Measurements from ENCODE around the gene ACOX3. TPM values are rescaled to one million over a fixed set of nuclear protein-coding genes. Genes with fewer than 3 reads are reported as not detected.

ACOX3 gene
- total and polyA plus RNA-seq, 2 of the 8 experiments (the other 6 are each of a cell fraction or from before 2014, with no cell fraction given) = 2.5 to 9.9 TPM

- TF ChIP-seq ZNF274 (IDR thresholded peaks at IDR 0.05; ENCODE audit: borderline replicate concordance, extremely low read depth, low read length) = no peak
- no peak for TF ChIP-seq RFX5 (IDR thresholded peaks at IDR 0.05; ENCODE audit: borderline replicate concordance, low read depth, low read length)
Measured at GRCh38 chr4:8321220-8321619, 119.3 kb downstream of the ACOX3 start (continued).
